H9 (cell line): ENCODE data around the gene FOXP4. TPM values are rescaled to one million over a fixed set of nuclear protein-coding genes. Genes with fewer than 3 reads are reported as not detected.

Experiments
- DNase-seq: peaks from one replicate; pipeline ENCODE4 v3.0.0-alpha.2; 2017
- H2AFZ ChIP-seq: one replicate; pipeline ENCODE4 v1.6.1; 2013; ENCODE audit warnings: mild to moderate bottlenecking, low read length, control low read depth, moderate library complexity
- H2AK5ac ChIP-seq: 2 replicates; pipeline ENCODE4 v1.6.1; 2013; ENCODE audit warnings: low read length, control low read depth, mixed read lengths; ENCODE audit not compliant: insufficient read length
- H2BK120ac ChIP-seq: one replicate; pipeline ENCODE4 v1.6.1; 2013; ENCODE audit warnings: low read depth, mild to moderate bottlenecking, low read length, control low read depth, inconsistent platforms; ENCODE audit not compliant: poor library complexity, severe bottlenecking
- H2BK12ac ChIP-seq: 2 replicates; pipeline ENCODE4 v1.6.1; 2013; ENCODE audit warnings: low read length, control low read depth, mixed read lengths, low read depth; ENCODE audit not compliant: insufficient read length
- H2BK15ac ChIP-seq: 2 replicates; pipeline ENCODE4 v1.6.1; 2013; ENCODE audit warnings: low read depth, low read length, control low read depth
- H2BK20ac ChIP-seq: one replicate; pipeline ENCODE4 v1.6.1; 2013; ENCODE audit warnings: low read depth, mild to moderate bottlenecking, low read length, control low read depth, inconsistent platforms; ENCODE audit not compliant: poor library complexity, severe bottlenecking
- H2BK5ac ChIP-seq: 2 replicates; pipeline ENCODE4 v1.6.1; 2013; ENCODE audit warnings: low read length, control low read depth, mixed read lengths; ENCODE audit not compliant: insufficient read length
- H3K14ac ChIP-seq: 2 replicates; pipeline ENCODE4 v1.6.1; 2013; ENCODE audit warnings: low read length, control low read depth; ENCODE audit not compliant: insufficient read depth
- H3K18ac ChIP-seq: 2 replicates; pipeline ENCODE4 v1.6.1; 2013; ENCODE audit warnings: low read depth, mild to moderate bottlenecking, mixed read lengths, low read length, control low read depth; ENCODE audit not compliant: insufficient read length
- H3K23ac ChIP-seq: 2 replicates; pipeline ENCODE4 v1.6.1; 2013; ENCODE audit warnings: low read length, control low read depth, mixed read lengths, low read depth; ENCODE audit not compliant: insufficient read length
- H3K23me2 ChIP-seq: 2 replicates; pipeline ENCODE4 v1.6.1; 2013; ENCODE audit warnings: low read depth, mild to moderate bottlenecking, mixed read lengths, low read length, control low read depth; ENCODE audit not compliant: insufficient read length, poor library complexity, severe bottlenecking
- H3K27ac ChIP-seq: 2 replicates; pipeline ENCODE4 v1.5.1; 2013; ENCODE audit warnings: low read length, control low read depth, mixed read lengths, low read depth; ENCODE audit not compliant: insufficient read length
- H3K27me3 ChIP-seq: 2 replicates; pipeline ENCODE4 v1.6.1; 2013; ENCODE audit warnings: low read length, control low read depth, inconsistent platforms; ENCODE audit not compliant: insufficient read depth
- H3K4ac ChIP-seq: 2 replicates; pipeline ENCODE4 v1.6.1; 2013; ENCODE audit warnings: low read depth, mild to moderate bottlenecking, control low read depth, inconsistent platforms, low read length, moderate library complexity
- H3K4me1 ChIP-seq: 2 replicates; pipeline ENCODE4 v1.6.1; 2013; ENCODE audit warnings: low read length, control low read depth, inconsistent platforms; ENCODE audit not compliant: insufficient read depth
- H3K4me2 ChIP-seq: 2 replicates; pipeline ENCODE4 v1.6.1; 2013; ENCODE audit warnings: low read length, control low read depth, mixed read lengths; ENCODE audit not compliant: insufficient read length, insufficient read depth
- H3K56ac ChIP-seq: 2 replicates; pipeline ENCODE4 v1.6.1; 2013; ENCODE audit warnings: low read depth, mild to moderate bottlenecking, mixed read lengths, low read length, control low read depth; ENCODE audit not compliant: insufficient read length
- H3K79me1 ChIP-seq: 2 replicates; pipeline ENCODE4 v1.6.1; 2013; ENCODE audit warnings: low read depth, mild to moderate bottlenecking, moderate library complexity, low read length, control low read depth, inconsistent platforms; ENCODE audit not compliant: insufficient read depth, poor library complexity, severe bottlenecking
- H3K79me2 ChIP-seq: 2 replicates; pipeline ENCODE4 v1.6.1; 2013; ENCODE audit warnings: low read length, control low read depth, inconsistent platforms; ENCODE audit not compliant: insufficient read depth
- H3K9ac ChIP-seq: 2 replicates; pipeline ENCODE4 v1.6.1; 2013; ENCODE audit warnings: low read length, control low read depth, mixed read lengths; ENCODE audit not compliant: insufficient read length; ENCODE audit errors: extremely low read depth
- H3K9me3 ChIP-seq: one replicate; pipeline ENCODE4 v1.6.1; 2013; ENCODE audit warnings: low read depth, low read length, inconsistent platforms; ENCODE audit not compliant: control insufficient read depth
- H3T11ph ChIP-seq: one replicate; pipeline ENCODE4 v1.6.1; 2013; ENCODE audit warnings: mild to moderate bottlenecking, low read length, control low read depth, inconsistent platforms
- H4K20me1 ChIP-seq: one replicate; pipeline ENCODE4 v1.6.1; 2013; ENCODE audit not compliant: control insufficient read depth, insufficient read length, insufficient read depth
- H4K5ac ChIP-seq: 2 replicates; pipeline ENCODE4 v1.6.1; 2013; ENCODE audit warnings: low read depth, mild to moderate bottlenecking, mixed read lengths, low read length, control low read depth; ENCODE audit not compliant: insufficient read length
- H4K8ac ChIP-seq: replicated peaks from 2 replicates; pipeline ENCODE4 v1.6.1; 2013; ENCODE audit warnings: low read length, control low read depth, mixed read lengths, low read depth; ENCODE audit not compliant: insufficient read length
- H4K91ac ChIP-seq: 2 replicates; pipeline ENCODE4 v1.6.1; 2013; ENCODE audit warnings: low read depth, mild to moderate bottlenecking, moderate library complexity, mixed read lengths, low read length, control low read depth; ENCODE audit not compliant: insufficient read length
- H3K27ac Mint-ChIP-seq, 3 experiments: 2 replicates in 2 of 3; 3 replicates in 1 of 3; pipeline ENCODE4 v1.8.0; 2020 to 2021; ENCODE audit warnings: mixed read lengths in 3 of 3, mild to moderate bottlenecking in 1 of 3, moderate library complexity in 1 of 3
- H3K27me3 Mint-ChIP-seq: 2 replicates; pipeline ENCODE4 v1.8.0; 2021; ENCODE audit warnings: low read depth, mild to moderate bottlenecking, moderate library complexity, mixed read lengths
- H3K36me3 Mint-ChIP-seq, 3 experiments: 2 replicates in 2 of 3; 3 replicates in 1 of 3; pipeline ENCODE4 v1.8.0; 2020 to 2021; ENCODE audit warnings: low read depth in 3 of 3, mixed read lengths in 3 of 3; ENCODE audit not compliant: insufficient read depth in 1 of 3
- H3K4me1 Mint-ChIP-seq, 2 experiments: 2 replicates each; pipeline ENCODE4 v1.8.0; 2020; ENCODE audit warnings: mixed read lengths in 2 of 2
- H3K4me3 Mint-ChIP-seq, 2 experiments: 2 replicates in 1 of 2; 3 replicates in 1 of 2; pipeline ENCODE4 v1.8.0; 2020 to 2021; ENCODE audit warnings: mild to moderate bottlenecking in 2 of 2, mixed read lengths in 2 of 2, moderate library complexity in 1 of 2
- H3K9me3 Mint-ChIP-seq, 2 experiments: 2 replicates in 1 of 2; 3 replicates in 1 of 2; pipeline ENCODE4 v1.8.0; 2020; ENCODE audit warnings: mild to moderate bottlenecking in 2 of 2, mixed read lengths in 2 of 2, moderate library complexity in 1 of 2
- WGBS: extraction: QIAGEN DNeasy Blood & Tissue Kit; methylation state at CpG from one replicate; pipeline ENCODE4 v1.1.7; 2013; ENCODE audit warnings: missing lambda C conversion rate, low lambda C conversion rate, mixed read lengths; ENCODE audit not compliant: insufficient read length; ENCODE audit errors: extremely low coverage; 5-methylcytosine and 5-hydroxymethylcytosine counted together
- total RNA-seq: library from RNA; stranded (reverse); gene quantifications from 2 replicates; pipeline ENCODE4 v1.2.1, GENCODE V29; 2021
- TF ChIP-seq, protein P1 (sequence below): fragments of 200-600 bp; sonication (generic); conservative IDR thresholded peaks from 3 replicates; pipeline ENCODE4 v1.8.0; 2021; ENCODE audit warnings: antibody characterized with exemption, mild to moderate bottlenecking

FOXP4 gene
- total RNA-seq, 1 experiment from 2014 or later, result 18.2 TPM

DNA sequence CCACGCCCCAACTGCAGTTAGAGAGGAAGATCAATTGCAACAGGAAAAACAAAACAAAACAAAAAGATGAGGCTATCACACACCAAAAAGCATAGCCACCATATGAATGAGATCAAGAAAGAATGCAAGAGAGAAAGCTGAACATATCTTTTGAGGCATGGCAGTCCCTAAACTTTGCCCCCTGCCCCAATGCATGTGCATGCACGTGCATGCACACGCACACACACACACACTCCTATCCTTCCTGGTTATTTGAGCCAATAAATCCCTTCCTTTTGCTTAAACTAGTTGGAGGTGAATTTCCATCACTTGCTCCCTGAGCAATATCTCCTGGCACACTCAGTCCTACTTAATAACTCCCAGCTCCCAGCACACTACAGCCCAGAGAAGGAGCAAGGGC lies 48.6 kb upstream of the FOXP4 start:
- Histone ChIP-seq H3K27ac (no peak overlapping the region), H3T11ph (no peak overlapping the region), H3K27me3 (peaks cover 15% of the 10 kb centered on the region; the same call in 1 of the 2 replicates), H2BK5ac (no peak overlapping the region), H2BK12ac (no peak overlapping the region), H2BK120ac (no peak overlapping the region), H3K79me1 (no peaks in the 10 kb centered on the region), H3K4ac (no peak overlapping the region), H3K9ac (no peak overlapping the region), H4K91ac (no peak overlapping the region), H3K9me3 (no peaks in the 10 kb centered on the region), H4K8ac (no peak overlapping the region), H2AK5ac (no peak overlapping the region), H4K20me1 (no peaks in the 10 kb centered on the region), H2AFZ (no peak overlapping the region), H2BK15ac (no peak overlapping the region), H2BK20ac (no peak overlapping the region), H3K18ac (no peak overlapping the region), H3K56ac (no peak overlapping the region), H3K4me1 (peaks cover 6% of the 10 kb centered on the region), H3K23ac (no peak overlapping the region), H3K14ac (no peak overlapping the region), H3K23me2 (no peaks in the 10 kb centered on the region), H3K4me2 (no peak overlapping the region), H4K5ac (no peak overlapping the region), H3K79me2 (no peaks in the 10 kb centered on the region)
- H3K36me3 Mint-ChIP-seq, result no peaks in the 10 kb centered on the region
- H3K4me1 Mint-ChIP-seq, result peaks cover 28 to 31% of the 10 kb centered on the region in 2 experiments
- no CpG with 5 or more reads among the region's 3 CpGs for WGBS
- no peak for DNase-seq
- no peaks in the 10 kb centered on the region for H3K9me3 Mint-ChIP-seq
- TF ChIP-seq, protein P1, sequence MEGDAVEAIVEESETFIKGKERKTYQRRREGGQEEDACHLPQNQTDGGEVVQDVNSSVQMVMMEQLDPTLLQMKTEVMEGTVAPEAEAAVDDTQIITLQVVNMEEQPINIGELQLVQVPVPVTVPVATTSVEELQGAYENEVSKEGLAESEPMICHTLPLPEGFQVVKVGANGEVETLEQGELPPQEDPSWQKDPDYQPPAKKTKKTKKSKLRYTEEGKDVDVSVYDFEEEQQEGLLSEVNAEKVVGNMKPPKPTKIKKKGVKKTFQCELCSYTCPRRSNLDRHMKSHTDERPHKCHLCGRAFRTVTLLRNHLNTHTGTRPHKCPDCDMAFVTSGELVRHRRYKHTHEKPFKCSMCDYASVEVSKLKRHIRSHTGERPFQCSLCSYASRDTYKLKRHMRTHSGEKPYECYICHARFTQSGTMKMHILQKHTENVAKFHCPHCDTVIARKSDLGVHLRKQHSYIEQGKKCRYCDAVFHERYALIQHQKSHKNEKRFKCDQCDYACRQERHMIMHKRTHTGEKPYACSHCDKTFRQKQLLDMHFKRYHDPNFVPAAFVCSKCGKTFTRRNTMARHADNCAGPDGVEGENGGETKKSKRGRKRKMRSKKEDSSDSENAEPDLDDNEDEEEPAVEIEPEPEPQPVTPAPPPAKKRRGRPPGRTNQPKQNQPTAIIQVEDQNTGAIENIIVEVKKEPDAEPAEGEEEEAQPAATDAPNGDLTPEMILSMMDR, result no peak
- no peak overlapping the region for H3K27ac Mint-ChIP-seq
- H3K27me3 Mint-ChIP-seq, result peaks cover 98% of the 10 kb centered on the region
- H3K4me3 Mint-ChIP-seq, result no peak overlapping the region
